ENCODE data around the gene PRICKLE4. TPM values are rescaled to one million over a fixed set of nuclear protein-coding genes. Genes with fewer than 3 reads are reported as not detected.

PRICKLE4 gene
- total RNA-seq, 2 experiments from 2014 or later = 1.8 to 2.6 TPM

DNA sequence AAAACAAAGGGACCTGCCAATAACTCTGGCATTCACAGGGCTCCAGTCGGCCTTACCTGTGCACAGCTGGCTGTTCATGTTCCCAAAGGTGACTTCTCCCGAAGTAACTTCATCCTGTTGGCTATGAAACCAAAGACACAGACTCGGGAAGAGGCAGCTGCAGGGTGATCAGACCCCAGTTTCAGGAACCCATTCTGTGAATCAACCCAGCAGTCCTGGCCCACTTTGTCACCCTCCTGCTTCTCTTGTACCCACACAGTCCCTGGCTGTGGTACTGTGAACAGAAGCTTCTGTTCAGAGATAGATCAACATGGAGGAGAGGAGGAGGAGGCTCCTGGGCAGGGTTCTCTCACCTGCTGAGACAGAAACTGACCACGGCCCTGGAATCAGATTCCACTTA, 24.7 kb upstream of the PRICKLE4 start:
- ChIA-PET CTCF (ENCODE audit: unreplicated experiment) (no interaction called here), POLR2A (no interaction called here)
- Histone ChIP-seq H2AFZ (ENCODE audit: low read length) (no peak overlapping the region), H3K36me3 (ENCODE audit: insufficient read depth, low read length) (no peaks in the 10 kb centered on the region), H3K27ac (ENCODE audit: low read depth, low read length, poor library complexity, severe bottlenecking) (no peak overlapping the region), H3K4me3 (ENCODE audit: low read depth, low read length, poor library complexity, severe bottlenecking) (no peak overlapping the region), H3K4me2 (ENCODE audit: low read length) (no peak overlapping the region), H3K4me1 (ENCODE audit: insufficient read depth, low read length, poor library complexity, severe bottlenecking) (peaks cover 11% of the 10 kb centered on the region), H3K79me2 (ENCODE audit: insufficient read depth, low read depth, low read length) (no peaks in the 10 kb centered on the region), H3K9me2 (ENCODE audit: insufficient read depth, low read length) (no peaks in the 10 kb centered on the region), H3K9me3 (ENCODE audit: low read length) (no peaks in the 10 kb centered on the region), H4K20me1 (ENCODE audit: insufficient read depth, low read length) (no peaks in the 10 kb centered on the region)
- no TSS peak for BruUV-seq (replicated peaks)
- no peak for TF ChIP-seq EZH2phosphoT487 (IDR thresholded peaks at IDR 0.05; ENCODE audit: borderline replicate concordance, low read depth, low read length)
- TF ChIP-seq, protein P1, sequence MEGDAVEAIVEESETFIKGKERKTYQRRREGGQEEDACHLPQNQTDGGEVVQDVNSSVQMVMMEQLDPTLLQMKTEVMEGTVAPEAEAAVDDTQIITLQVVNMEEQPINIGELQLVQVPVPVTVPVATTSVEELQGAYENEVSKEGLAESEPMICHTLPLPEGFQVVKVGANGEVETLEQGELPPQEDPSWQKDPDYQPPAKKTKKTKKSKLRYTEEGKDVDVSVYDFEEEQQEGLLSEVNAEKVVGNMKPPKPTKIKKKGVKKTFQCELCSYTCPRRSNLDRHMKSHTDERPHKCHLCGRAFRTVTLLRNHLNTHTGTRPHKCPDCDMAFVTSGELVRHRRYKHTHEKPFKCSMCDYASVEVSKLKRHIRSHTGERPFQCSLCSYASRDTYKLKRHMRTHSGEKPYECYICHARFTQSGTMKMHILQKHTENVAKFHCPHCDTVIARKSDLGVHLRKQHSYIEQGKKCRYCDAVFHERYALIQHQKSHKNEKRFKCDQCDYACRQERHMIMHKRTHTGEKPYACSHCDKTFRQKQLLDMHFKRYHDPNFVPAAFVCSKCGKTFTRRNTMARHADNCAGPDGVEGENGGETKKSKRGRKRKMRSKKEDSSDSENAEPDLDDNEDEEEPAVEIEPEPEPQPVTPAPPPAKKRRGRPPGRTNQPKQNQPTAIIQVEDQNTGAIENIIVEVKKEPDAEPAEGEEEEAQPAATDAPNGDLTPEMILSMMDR (conservative IDR thresholded peaks at IDR 0.05; ENCODE audit: low read length) = no peak
- DNase-seq (ENCODE audit: low spot score) = no peak
- intact Hi-C loops (cut with micrococcal nuclease; ENCODE audit: unreplicated experiment) = no loop called here

DNA sequence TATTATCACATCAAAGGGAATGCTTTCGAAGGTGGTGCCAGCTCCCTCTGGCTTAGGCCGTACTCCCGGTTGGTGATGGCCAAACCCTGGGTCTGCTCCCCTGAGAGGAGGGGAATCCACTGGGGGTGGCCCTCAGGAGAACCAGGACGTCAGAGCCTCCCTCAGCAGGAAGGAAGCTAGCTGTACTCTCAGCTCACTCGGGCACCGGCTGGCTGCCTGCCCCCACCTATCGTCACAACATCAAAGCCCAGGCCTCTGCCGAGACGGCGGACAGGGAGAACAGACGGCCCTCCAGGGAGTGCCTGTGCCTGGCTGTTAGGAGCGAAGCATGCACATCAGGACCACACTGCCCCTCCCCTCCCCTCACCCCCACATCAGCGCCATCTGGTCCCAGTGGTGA, 24.2 kb upstream of the PRICKLE4 start:
- Histone ChIP-seq H3K9me3 (ENCODE audit: low read length) (no peaks in the 10 kb centered on the region), H3K4me2 (ENCODE audit: low read length) (no peak overlapping the region), H3K79me2 (ENCODE audit: insufficient read depth, low read depth, low read length) (no peaks in the 10 kb centered on the region), H3K27ac (ENCODE audit: low read depth, low read length, poor library complexity, severe bottlenecking) (no peak overlapping the region), H4K20me1 (ENCODE audit: insufficient read depth, low read length) (no peaks in the 10 kb centered on the region), H3K4me3 (ENCODE audit: low read depth, low read length, poor library complexity, severe bottlenecking) (no peak overlapping the region), H3K36me3 (ENCODE audit: insufficient read depth, low read length) (no peaks in the 10 kb centered on the region), H3K4me1 (ENCODE audit: insufficient read depth, low read length, poor library complexity, severe bottlenecking) (peaks cover 11% of the 10 kb centered on the region), H3K9me2 (ENCODE audit: insufficient read depth, low read length) (no peaks in the 10 kb centered on the region), H2AFZ (ENCODE audit: low read length) (no peak overlapping the region)
- TF ChIP-seq, protein P1 (conservative IDR thresholded peaks at IDR 0.05; ENCODE audit: low read length) = no peak
- no peak for TF ChIP-seq EZH2phosphoT487 (IDR thresholded peaks at IDR 0.05; ENCODE audit: borderline replicate concordance, low read depth, low read length)
- DNase-seq (ENCODE audit: low spot score) = no peak
- intact Hi-C loops (cut with micrococcal nuclease; ENCODE audit: unreplicated experiment) = no loop called here
- CTCF ChIA-PET (ENCODE audit: unreplicated experiment) = no interaction called here
- POLR2A ChIA-PET = no interaction called here
- BruUV-seq (replicated peaks) = no TSS peak

DNA sequence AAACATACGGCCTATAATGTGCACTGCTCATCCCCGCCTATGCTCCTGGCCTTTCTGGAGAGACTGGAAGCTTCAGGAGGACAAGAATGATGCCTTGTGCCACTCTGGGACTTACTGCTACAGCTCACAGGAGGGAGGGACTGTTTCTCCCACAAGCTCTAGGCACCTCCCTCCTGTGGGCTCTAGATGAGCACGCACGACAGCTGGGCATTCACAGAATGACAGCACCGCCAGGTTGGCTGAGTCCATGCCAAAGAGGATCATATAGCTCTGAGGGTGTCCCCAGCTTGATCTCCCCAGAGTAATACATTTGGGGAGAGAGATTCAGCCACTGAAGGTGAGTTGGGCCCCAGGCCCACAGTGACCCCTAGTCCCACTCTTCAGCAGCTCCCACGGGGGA, 23.3 kb upstream of the PRICKLE4 start:
- Histone ChIP-seq H2AFZ (ENCODE audit: low read length) (no peak overlapping the region), H3K9me3 (ENCODE audit: low read length) (no peaks in the 10 kb centered on the region), H3K4me1 (ENCODE audit: insufficient read depth, low read length, poor library complexity, severe bottlenecking) (peaks cover 11% of the 10 kb centered on the region), H3K9me2 (ENCODE audit: insufficient read depth, low read length) (no peaks in the 10 kb centered on the region), H3K79me2 (ENCODE audit: insufficient read depth, low read depth, low read length) (no peaks in the 10 kb centered on the region), H3K36me3 (ENCODE audit: insufficient read depth, low read length) (no peaks in the 10 kb centered on the region), H3K4me3 (ENCODE audit: low read depth, low read length, poor library complexity, severe bottlenecking) (no peak overlapping the region), H4K20me1 (ENCODE audit: insufficient read depth, low read length) (no peaks in the 10 kb centered on the region), H3K4me2 (ENCODE audit: low read length) (no peak overlapping the region), H3K27ac (ENCODE audit: low read depth, low read length, poor library complexity, severe bottlenecking) (no peak overlapping the region)
- ChIA-PET CTCF (ENCODE audit: unreplicated experiment) (interaction anchor here (0.6 kb wide), 2 partner anchors 21 to 75 kb away, joined by 3 to 9 read pairs; no protein-coding TSS in a partner anchor), POLR2A (no interaction called here)
- TF ChIP-seq EZH2phosphoT487 (IDR thresholded peaks at IDR 0.05; ENCODE audit: borderline replicate concordance, low read depth, low read length) = no peak
- TF ChIP-seq, protein P1 (conservative IDR thresholded peaks at IDR 0.05; ENCODE audit: low read length) = no peak
- no TSS peak for BruUV-seq (replicated peaks)
- no peak for DNase-seq (ENCODE audit: low spot score)
- intact Hi-C loops (cut with micrococcal nuclease; ENCODE audit: unreplicated experiment) = no loop called here

All from OCI-LY7 (cell line).